ENCODE data around the gene WDR31.
A peak's percentile ranks its signal among the peaks of the same experiment; 100 is the strongest.
"Not testable (repeated sequence)": the region's sequence is repeated elsewhere in the genome, so short reads cannot be mapped to it uniquely, and the experiment has no call there.

Gene WDR31

GRCh38 chr9:113298311-113298710 is 41.8 kb downstream of the WDR31 start:
- no peak for DNase-seq (ENCODE audit: low read depth, low spot score)

- DNase-seq (ENCODE audit: low read depth, low spot score), result no peak
These were observed 43.1 kb downstream of the WDR31 start for GRCh38 chr9:113296796-113297558.

- not testable (repeated sequence) for DNase-seq (ENCODE audit: low read depth, low spot score)
These were observed 43.8 kb downstream of the WDR31 start for GRCh38 chr9:113296247-113296646.

- no peak for DNase-seq (ENCODE audit: low read depth, low spot score)
These were observed 46.7 kb downstream of the WDR31 start for GRCh38 chr9:113293285-113293878.

GRCh38 chr9:113290052-113290607 is 49.9 kb downstream of the WDR31 start:
- DNase-seq (ENCODE audit: low read depth, low spot score), result no peak

GRCh38 chr9:113289091-113289490 is 51.0 kb downstream of the WDR31 start:
- DNase-seq (ENCODE audit: low read depth, low spot score), result no peak

- DNase-seq (ENCODE audit: low read depth, low spot score), result no peak
These were observed 58.7 kb downstream of the WDR31 start for GRCh38 chr9:113281356-113281755.

- no peak for DNase-seq (ENCODE audit: low read depth, low spot score)
These were observed 61.2 kb downstream of the WDR31 start for GRCh38 chr9:113278840-113279239.

GRCh38 chr9:113275157-113276131 is 64.6 kb downstream of the WDR31 start, which contains the start of the genes CDC26 and PRPF4:
Gene CDC26, minus strand, starts transcription at chr9:113275572. Its CDS starts 3,065 bp downstream, at chr9:113272507.
Gene PRPF4, plus strand, starts transcription at chr9:113275658. Its CDS starts 86 bp downstream, at chr9:113275744.
- DNase-seq (ENCODE audit: low read depth, low spot score), result peak; percentile 93

GRCh38 chr9:113274474-113275156 is 65.5 kb downstream of the WDR31 start:
- peak; percentile 30 for DNase-seq (ENCODE audit: low read depth, low spot score)

- DNase-seq (ENCODE audit: low read depth, low spot score), result no peak
These were observed 70.2 kb downstream of the WDR31 start for GRCh38 chr9:113269871-113270270.

GRCh38 chr9:113269355-113269754 is 70.7 kb downstream of the WDR31 start:
- no peak for DNase-seq (ENCODE audit: low read depth, low spot score)

GRCh38 chr9:113267911-113268566 is 72.0 kb downstream of the WDR31 start:
- DNase-seq (ENCODE audit: low read depth, low spot score), result no peak

- DNase-seq (ENCODE audit: low read depth, low spot score), result no peak
These were observed 73.9 kb downstream of the WDR31 start for GRCh38 chr9:113266174-113266573.

Data from activated CD4-positive, CD25-positive, alpha-beta regulatory T cell treated with anti-CD3 and anti-CD28 coated beads, Interleukin-2, amount 50 U/mL, for 16 hours (primary cell).